ENCODE results near the gene RRP12.

RRP12 gene

DNA sequence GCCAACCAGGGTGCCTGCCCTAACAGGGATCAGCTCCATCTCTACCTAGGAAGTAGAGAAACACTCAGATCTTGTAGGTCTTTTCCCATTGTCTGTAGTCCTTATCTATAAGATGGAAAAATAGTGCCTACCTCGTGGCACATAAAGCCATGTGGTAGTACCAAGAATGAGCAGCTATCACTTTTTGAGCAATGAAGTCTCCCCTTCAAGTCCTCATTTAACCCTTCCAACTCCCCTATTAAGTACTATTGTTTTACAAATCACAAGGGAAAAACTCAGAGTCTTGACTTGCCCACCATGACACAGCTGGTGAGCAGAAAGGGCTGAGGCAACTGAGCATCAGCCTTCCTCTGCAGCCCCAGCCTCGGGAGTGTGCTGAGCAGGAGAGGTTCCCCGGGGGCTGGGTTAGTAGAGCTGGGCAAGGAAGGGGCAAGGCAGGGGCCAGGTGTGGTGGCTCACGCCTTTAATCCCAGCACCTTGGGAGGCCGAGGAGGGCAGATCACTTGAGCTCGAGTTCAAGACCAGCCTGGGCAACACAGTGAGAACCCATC, 69.9 kb downstream of the RRP12 start:
- no peak for FAIRE-seq
- no peak for DNase-seq (ENCODE audit: insufficient read length)
- TF ChIP-seq POLR2A (IDR thresholded peaks at IDR 0.05; ENCODE audit: low read depth, low read length), result no peak

- DNase-seq (ENCODE audit: insufficient read length) (no peak), FAIRE-seq (no peak)
- TF ChIP-seq POLR2AphosphoS5 (IDR thresholded peaks at IDR 0.05; ENCODE audit: low read depth, low read length) (no peak), TAF1 (IDR thresholded peaks at IDR 0.05; ENCODE audit: borderline replicate concordance, low read depth, low read length) (no peak), POLR2A (IDR thresholded peaks at IDR 0.05; ENCODE audit: low read depth, low read length) (no peak)
Observed at GRCh38 chr10:97329766-97330165, 71.4 kb downstream of the RRP12 start.

GRCh38 chr10:97328646-97329453, 72.3 kb downstream of the RRP12 start:
- TF ChIP-seq POLR2A (IDR thresholded peaks at IDR 0.05; ENCODE audit: low read depth, low read length), result no peak
- no peak for TF ChIP-seq TAF1 (IDR thresholded peaks at IDR 0.05; ENCODE audit: borderline replicate concordance, low read depth, low read length)
- TF ChIP-seq POLR2AphosphoS5 (IDR thresholded peaks at IDR 0.05; ENCODE audit: low read depth, low read length), result no peak
- DNase-seq (ENCODE audit: insufficient read length), result no peak
- no peak for FAIRE-seq

DNA sequence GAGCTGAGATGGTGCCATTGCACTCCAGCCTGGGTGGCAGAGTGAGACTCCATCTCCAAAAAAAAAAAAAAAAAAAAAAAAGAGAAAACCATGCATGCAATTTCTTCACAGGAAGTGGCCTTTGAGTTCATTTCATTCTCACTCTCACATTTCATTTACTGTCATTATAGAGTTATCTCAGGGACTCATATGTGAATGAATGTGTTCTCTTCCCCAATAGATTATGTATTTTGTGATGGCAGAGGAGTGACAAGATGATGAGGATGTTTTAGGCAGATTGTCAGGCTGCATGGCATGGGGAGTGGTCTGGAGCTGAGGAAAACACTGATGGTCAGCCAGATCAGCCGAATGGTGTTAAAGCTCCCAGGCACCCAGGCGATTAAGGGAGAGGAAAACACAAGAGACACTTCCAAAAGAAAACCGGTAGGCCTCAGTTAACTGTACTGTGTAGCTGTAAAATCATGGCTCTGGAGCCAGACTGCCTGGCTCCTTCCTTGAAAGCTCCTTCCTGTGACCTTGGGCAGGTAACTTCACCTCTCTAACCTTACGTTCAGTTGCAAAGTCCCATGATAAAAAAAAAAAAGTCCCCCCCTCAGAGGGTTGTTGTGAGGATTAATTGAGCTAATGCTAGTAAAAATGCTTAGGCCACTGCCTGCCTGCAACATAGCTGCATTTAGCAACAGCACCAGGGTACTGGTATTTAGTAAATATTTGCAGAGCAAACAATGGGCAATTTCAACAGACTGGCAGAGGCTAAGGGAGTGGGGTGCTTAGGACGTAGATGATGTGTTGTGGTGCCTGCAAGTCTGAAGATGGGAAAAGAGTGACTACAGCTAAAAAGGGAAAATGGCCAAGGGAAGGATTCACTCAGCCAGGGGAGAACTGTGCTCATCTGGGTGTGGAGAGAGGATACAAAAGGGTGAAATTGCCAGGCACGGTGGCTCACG, 73.5 kb downstream of the RRP12 start:
- TF ChIP-seq POLR2A (IDR thresholded peaks at IDR 0.05; ENCODE audit: low read depth, low read length) (no peak), TAF1 (IDR thresholded peaks at IDR 0.05; ENCODE audit: borderline replicate concordance, low read depth, low read length) (no peak), POLR2AphosphoS5 (IDR thresholded peaks at IDR 0.05; ENCODE audit: low read depth, low read length) (no peak)
- DNase-seq (ENCODE audit: insufficient read length), result no peak
- no peak for FAIRE-seq

DNA sequence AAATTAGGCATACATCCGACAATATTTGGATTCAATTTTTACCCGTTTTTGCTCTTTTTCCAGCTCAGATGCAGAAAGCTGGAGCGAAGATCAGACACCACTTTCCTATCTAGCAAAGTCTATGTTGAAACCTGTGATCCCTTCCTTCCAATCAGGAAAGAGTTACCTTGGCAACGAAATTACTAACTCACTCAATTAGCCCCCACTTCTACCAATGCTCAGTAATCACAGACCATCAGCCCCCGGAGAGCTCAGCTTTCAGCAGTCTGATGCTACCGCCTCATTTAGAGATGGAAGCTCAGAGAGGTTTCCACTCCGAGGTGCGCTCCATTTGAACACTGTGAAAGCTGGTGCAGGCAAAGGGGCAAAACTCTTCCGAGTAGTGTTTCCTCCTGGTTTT, 75.4 kb downstream of the RRP12 start:
- DNase-seq (ENCODE audit: insufficient read length) (no peak), FAIRE-seq (no peak)

GRCh38 chr10:97323501-97323900, 77.6 kb downstream of the RRP12 start:
- no peak for DNase-seq (ENCODE audit: insufficient read length)
- no peak for FAIRE-seq
- TF ChIP-seq POLR2AphosphoS5 (IDR thresholded peaks at IDR 0.05; ENCODE audit: low read depth, low read length) (no peak), TAF1 (IDR thresholded peaks at IDR 0.05; ENCODE audit: borderline replicate concordance, low read depth, low read length) (no peak), POLR2A (IDR thresholded peaks at IDR 0.05; ENCODE audit: low read depth, low read length) (no peak)

More for the DNA sequence above, 75.4 kb downstream of the RRP12 start:
- TF ChIP-seq TAF1 (IDR thresholded peaks at IDR 0.05; ENCODE audit: borderline replicate concordance, low read depth, low read length) (no peak), POLR2AphosphoS5 (IDR thresholded peaks at IDR 0.05; ENCODE audit: low read depth, low read length) (no peak)

DNA sequence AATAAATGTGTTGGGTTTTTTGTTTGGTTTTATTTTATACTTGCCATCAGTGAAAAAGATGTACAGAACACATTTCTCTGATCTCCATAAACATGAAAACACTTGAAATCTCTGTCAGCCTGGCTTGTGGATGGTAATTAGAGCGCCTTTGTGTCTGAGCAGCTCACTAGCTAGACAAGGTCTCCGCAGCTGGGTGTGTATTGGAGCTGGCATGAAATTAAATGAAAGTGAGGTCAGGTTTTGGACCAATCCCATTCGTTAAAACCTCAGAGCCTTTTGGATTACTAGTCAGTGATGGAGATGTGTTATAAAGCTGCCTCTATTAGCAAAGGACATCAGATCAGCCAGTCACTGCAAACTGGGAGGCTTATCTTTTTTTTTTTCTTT, 79.3 kb downstream of the RRP12 start:
- no peak for DNase-seq (ENCODE audit: insufficient read length)
- TF ChIP-seq TAF1 (IDR thresholded peaks at IDR 0.05; ENCODE audit: borderline replicate concordance, low read depth, low read length), result no peak
- no peak for TF ChIP-seq POLR2A (IDR thresholded peaks at IDR 0.05; ENCODE audit: low read depth, low read length)
- TF ChIP-seq POLR2AphosphoS5 (IDR thresholded peaks at IDR 0.05; ENCODE audit: low read depth, low read length), result no peak
- FAIRE-seq, result no peak

GRCh38 chr10:97321032-97321803, 79.9 kb downstream of the RRP12 start:
- FAIRE-seq (no peak), DNase-seq (ENCODE audit: insufficient read length) (no peak)
- TF ChIP-seq POLR2A (IDR thresholded peaks at IDR 0.05; ENCODE audit: low read depth, low read length) (no peak), TAF1 (IDR thresholded peaks at IDR 0.05; ENCODE audit: borderline replicate concordance, low read depth, low read length) (no peak), POLR2AphosphoS5 (IDR thresholded peaks at IDR 0.05; ENCODE audit: low read depth, low read length) (no peak)

DNA sequence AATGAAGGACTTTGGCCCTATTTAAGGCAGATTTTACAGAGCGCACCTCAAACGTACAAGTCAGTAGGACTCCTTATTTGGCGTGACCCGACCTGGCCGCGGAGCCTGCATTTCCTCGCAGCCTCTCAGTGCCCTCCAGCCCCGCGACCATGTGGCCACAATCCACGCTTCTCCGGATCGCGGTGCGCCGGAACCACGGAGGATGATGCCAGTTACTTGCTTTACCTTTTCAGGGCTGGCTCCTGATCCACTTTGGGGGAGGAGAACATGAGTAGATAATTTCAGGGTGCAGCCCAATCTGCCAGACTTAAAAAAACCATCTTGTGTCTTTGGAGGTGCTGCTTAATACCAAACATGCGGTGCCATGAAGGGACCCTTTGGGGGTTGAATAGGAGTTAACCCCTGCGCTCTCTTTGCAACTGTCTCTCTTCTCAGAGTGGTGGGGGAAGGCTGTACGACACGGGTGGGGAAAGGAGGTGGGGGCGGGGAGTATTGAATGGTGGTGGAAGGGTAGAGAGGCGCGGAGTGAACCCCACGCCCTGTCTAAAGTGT, 80.6 kb downstream of the RRP12 start:
- TF ChIP-seq POLR2AphosphoS5 (IDR thresholded peaks at IDR 0.05; ENCODE audit: low read depth, low read length) (no peak), TAF1 (IDR thresholded peaks at IDR 0.05; ENCODE audit: borderline replicate concordance, low read depth, low read length) (no peak)
- DNase-seq (ENCODE audit: insufficient read length) (no peak), FAIRE-seq (no peak)

DNA sequence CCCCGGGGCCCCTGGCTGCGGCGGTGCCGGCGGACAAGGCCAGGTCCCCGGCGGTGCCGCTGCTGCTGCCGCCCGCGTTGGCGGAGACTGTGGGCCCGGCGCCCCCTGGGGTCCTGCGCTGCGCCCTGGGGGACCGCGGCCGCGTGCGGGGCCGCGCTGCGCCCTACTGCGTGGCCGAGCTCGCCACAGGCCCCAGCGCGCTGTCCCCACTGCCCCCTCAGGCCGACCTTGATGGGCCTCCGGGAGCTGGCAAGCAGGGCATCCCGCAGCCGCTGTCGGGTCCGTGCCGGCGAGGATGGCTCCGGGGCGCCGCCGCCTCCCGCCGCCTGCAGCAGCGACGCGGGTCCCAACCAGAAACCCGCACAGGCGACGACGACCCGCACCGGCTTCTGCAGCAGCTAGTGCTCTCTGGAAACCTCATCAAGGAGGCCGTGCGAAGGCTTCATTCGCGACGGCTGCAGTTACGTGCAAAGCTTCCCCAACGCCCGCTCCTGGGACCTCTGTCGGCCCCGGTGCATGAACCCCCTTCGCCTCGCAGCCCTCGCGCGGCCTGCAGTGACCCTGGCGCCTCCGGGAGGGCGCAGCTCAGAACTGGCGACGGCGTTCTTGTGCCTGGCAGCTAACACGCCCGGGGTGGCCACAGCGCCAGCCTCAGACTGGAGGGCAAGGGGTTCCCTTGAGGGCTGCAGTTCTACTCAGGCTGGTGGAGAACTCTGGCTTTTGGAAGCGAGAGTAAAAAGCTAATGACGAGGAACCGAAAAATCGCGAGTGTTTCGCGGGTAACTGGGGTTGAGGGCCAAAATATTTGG, 81.3 kb downstream of the RRP12 start:
- FAIRE-seq (peak; percentile 61), DNase-seq (ENCODE audit: insufficient read length) (no peak)
- TF ChIP-seq POLR2AphosphoS5 (IDR thresholded peaks at IDR 0.05; ENCODE audit: low read depth, low read length), result no peak
- TF ChIP-seq TAF1 (IDR thresholded peaks at IDR 0.05; ENCODE audit: borderline replicate concordance, low read depth, low read length), result no peak
- TF ChIP-seq POLR2A (IDR thresholded peaks at IDR 0.05; ENCODE audit: low read depth, low read length), result no peak

Data from GM12892 (cell line).